GM18499 (cell line): ENCODE data around the gene MDGA2.
"Not testable (repeated sequence)": the region's sequence is repeated elsewhere in the genome, so short reads cannot be mapped to it uniquely, and the experiment has no call there.

ENCODE experiments used
- ATAC-seq: cut with Tn5 transposase; IDR thresholded peaks from one replicate; pipeline ENCODE4 v1.9.1; 2021; ENCODE audit warnings: moderate number of reproducible peaks; ENCODE audit not compliant: insufficient read depth, unreplicated experiment

Gene MDGA2

GRCh38 chr14:47186486-47186885, 488.9 kb downstream of the MDGA2 start:
- no peak for ATAC-seq

- no peak for ATAC-seq
Observed at GRCh38 chr14:47179906-47180305, 495.5 kb downstream of the MDGA2 start.

GRCh38 chr14:47171896-47172295, 503.5 kb downstream of the MDGA2 start:
- ATAC-seq, result not testable (repeated sequence)

- ATAC-seq, result no peak
Observed at GRCh38 chr14:47167402-47167801, 508.0 kb downstream of the MDGA2 start.

GRCh38 chr14:47155395-47155794, 520.0 kb downstream of the MDGA2 start:
- no peak for ATAC-seq

- no peak for ATAC-seq
Observed at GRCh38 chr14:47154276-47154797, 521.1 kb downstream of the MDGA2 start.

GRCh38 chr14:47153746-47154145, 521.7 kb downstream of the MDGA2 start:
- no peak for ATAC-seq

- no peak for ATAC-seq
Observed at GRCh38 chr14:47150267-47150666, 525.1 kb downstream of the MDGA2 start.

GRCh38 chr14:47149326-47149725, 526.1 kb downstream of the MDGA2 start:
- ATAC-seq, result no peak

- no peak for ATAC-seq
Observed at GRCh38 chr14:47148686-47149085, 526.7 kb downstream of the MDGA2 start.

GRCh38 chr14:47120645-47121044, 554.8 kb downstream of the MDGA2 start:
- no peak for ATAC-seq

GRCh38 chr14:47103771-47104170, 571.6 kb downstream of the MDGA2 start:
- ATAC-seq, result no peak

GRCh38 chr14:47102472-47102871, 572.9 kb downstream of the MDGA2 start:
- no peak for ATAC-seq

- ATAC-seq, result no peak
Observed at GRCh38 chr14:47085678-47086077, 589.7 kb downstream of the MDGA2 start.

GRCh38 chr14:47065326-47065725, 610.1 kb downstream of the MDGA2 start:
- no peak for ATAC-seq

GRCh38 chr14:47060050-47060449, 615.4 kb downstream of the MDGA2 start:
- ATAC-seq, result no peak

GRCh38 chr14:47057364-47057763, 618.0 kb downstream of the MDGA2 start:
- ATAC-seq, result no peak

GRCh38 chr14:47044841-47045240, 630.6 kb downstream of the MDGA2 start:
- ATAC-seq, result no peak

GRCh38 chr14:47040550-47040949, 634.9 kb downstream of the MDGA2 start:
- ATAC-seq, result no peak

- ATAC-seq, result no peak
Observed at GRCh38 chr14:47039336-47039735, 636.1 kb downstream of the MDGA2 start.

- ATAC-seq, result no peak
Observed at GRCh38 chr14:47022721-47023120, 652.7 kb downstream of the MDGA2 start.

- ATAC-seq, result no peak
Observed at GRCh38 chr14:47020500-47020899, 654.9 kb downstream of the MDGA2 start.
